Glutamatergic neuron (in vitro differentiated cells): ENCODE data around the gene MAP3K7. TPM values are rescaled to one million over a fixed set of nuclear protein-coding genes. Genes with fewer than 3 reads are reported as not detected.

Source experiments
- DNase-seq: peaks from one replicate; pipeline ENCODE4 v3.0.0; 2022
- H3K27ac Mint-ChIP-seq: one replicate; pipeline ENCODE4 v1.8.0; 2020; ENCODE audit warnings: mild to moderate bottlenecking, mixed read lengths, inconsistent platforms; ENCODE audit not compliant: unreplicated experiment
- H3K27me3 Mint-ChIP-seq: one replicate; pipeline ENCODE4 v1.8.0; 2020; ENCODE audit warnings: mild to moderate bottlenecking, moderate library complexity, mixed read lengths, inconsistent platforms; ENCODE audit not compliant: unreplicated experiment
- H3K36me3 Mint-ChIP-seq: one replicate; pipeline ENCODE4 v1.8.0; 2020; ENCODE audit warnings: mild to moderate bottlenecking, mixed read lengths, inconsistent platforms; ENCODE audit not compliant: unreplicated experiment
- H3K4me1 Mint-ChIP-seq: one replicate; pipeline ENCODE4 v1.8.0; 2020; ENCODE audit warnings: mild to moderate bottlenecking, low read depth, mixed read lengths, inconsistent platforms; ENCODE audit not compliant: unreplicated experiment
- H3K4me3 Mint-ChIP-seq: one replicate; pipeline ENCODE4 v1.8.0; 2020; ENCODE audit warnings: mild to moderate bottlenecking, mixed read lengths, inconsistent platforms; ENCODE audit not compliant: unreplicated experiment
- H3K9me3 Mint-ChIP-seq: one replicate; pipeline ENCODE4 v1.8.0; 2020; ENCODE audit warnings: mild to moderate bottlenecking, moderate library complexity, mixed read lengths, inconsistent platforms; ENCODE audit not compliant: unreplicated experiment
- CTCF ChIP-seq: fragments of 200-600 bp; sonication (generic); IDR thresholded peaks from one replicate; pipeline ENCODE4 v1.5.0; 2021; ENCODE audit not compliant: partially characterized antibody, unreplicated experiment
- total RNA-seq: library from RNA; stranded (reverse); fragmentation: NEBNext Ultra II Directional; extraction: Animal tissue kit (Norgen Biotek cat#: 25700); gene quantifications from one replicate; pipeline ENCODE4 v1.2.1, GENCODE V29; 2021; ENCODE audit not compliant: unreplicated experiment

MAP3K7 gene
- total RNA-seq, 1 donor from 2014 or later: 39.4 TPM

GRCh38 chr6:90488816-90489215 lies 98.1 kb downstream of the MAP3K7 start:
- no peak for TF ChIP-seq CTCF
- Mint-ChIP-seq H3K27me3 (no peaks in the 10 kb centered on the region), H3K9me3 (no peaks in the 10 kb centered on the region), H3K4me3 (no peak overlapping the region), H3K36me3 (peaks cover 12% of the 10 kb centered on the region), H3K27ac (no peak overlapping the region), H3K4me1 (no peaks in the 10 kb centered on the region)
- no peak for DNase-seq

- Mint-ChIP-seq H3K9me3 (peaks cover 2% of the 10 kb centered on the region), H3K4me3 (no peak overlapping the region), H3K36me3 (peaks cover 12% of the 10 kb centered on the region), H3K4me1 (no peaks in the 10 kb centered on the region), H3K27ac (no peak overlapping the region), H3K27me3 (no peaks in the 10 kb centered on the region)
- no peak for DNase-seq
- TF ChIP-seq CTCF: no peak
Measured at GRCh38 chr6:90485635-90486277, 101.1 kb downstream of the MAP3K7 start.

GRCh38 chr6:90484903-90485302 lies 102.0 kb downstream of the MAP3K7 start:
- Mint-ChIP-seq H3K27me3 (no peaks in the 10 kb centered on the region), H3K9me3 (peaks cover 2% of the 10 kb centered on the region), H3K27ac (no peak overlapping the region), H3K36me3 (peaks cover 12% of the 10 kb centered on the region), H3K4me1 (no peaks in the 10 kb centered on the region), H3K4me3 (no peak overlapping the region)
- DNase-seq: no peak
- no peak for TF ChIP-seq CTCF

- no peaks in the 10 kb centered on the region for H3K27me3 Mint-ChIP-seq
- peaks cover under 1% of the 10 kb centered on the region for H3K4me1 Mint-ChIP-seq
- TF ChIP-seq CTCF: no peak
- H3K9me3 Mint-ChIP-seq: peaks cover 2% of the 10 kb centered on the region
- H3K27ac Mint-ChIP-seq: no peak overlapping the region
- DNase-seq: no peak
- H3K4me3 Mint-ChIP-seq: no peak overlapping the region
- peaks cover 12% of the 10 kb centered on the region for H3K36me3 Mint-ChIP-seq
Measured at GRCh38 chr6:90484385-90484784, 102.5 kb downstream of the MAP3K7 start.

GRCh38 chr6:90483956-90484355 lies 102.9 kb downstream of the MAP3K7 start:
- H3K9me3 Mint-ChIP-seq: peaks cover 2% of the 10 kb centered on the region
- DNase-seq: no peak
- H3K4me3 Mint-ChIP-seq: no peak overlapping the region
- H3K27ac Mint-ChIP-seq: no peak overlapping the region
- TF ChIP-seq CTCF: no peak
- H3K27me3 Mint-ChIP-seq: no peaks in the 10 kb centered on the region
- peaks cover 12% of the 10 kb centered on the region for H3K36me3 Mint-ChIP-seq
- H3K4me1 Mint-ChIP-seq: peaks cover 4% of the 10 kb centered on the region
